Measurements from ENCODE around the gene OSBPL9. TPM values are rescaled to one million over a fixed set of nuclear protein-coding genes. Genes with fewer than 3 reads are reported as not detected.
"Not testable (repeated sequence)": the region's sequence is repeated elsewhere in the genome, so short reads cannot be mapped to it uniquely, and the experiment has no call there.

The OSBPL9 gene
- total RNA-seq, 1 donor from 2014 or later = 83.4 TPM

DNA sequence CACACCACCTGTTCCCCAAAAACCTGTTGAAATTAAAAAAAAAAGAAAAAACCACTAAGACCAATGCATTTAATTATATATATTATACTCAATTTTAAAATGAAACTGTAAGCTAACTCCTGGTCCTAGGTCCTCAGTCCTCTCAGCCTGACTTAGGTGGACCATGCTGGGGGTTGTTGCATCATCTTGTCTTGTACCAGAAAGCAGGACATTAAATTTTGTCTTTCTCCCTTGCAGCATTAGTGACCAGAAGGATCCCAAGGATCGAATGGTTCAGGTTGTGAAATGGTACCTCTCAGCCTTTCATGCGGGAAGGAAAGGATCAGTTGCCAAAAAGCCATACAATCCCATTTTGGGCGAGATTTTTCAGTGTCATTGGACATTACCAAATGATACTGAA is 164.0 kb downstream of the OSBPL9 start:
- DNase-seq (ENCODE audit: low read depth in 2 of 2) = no peak

DNA sequence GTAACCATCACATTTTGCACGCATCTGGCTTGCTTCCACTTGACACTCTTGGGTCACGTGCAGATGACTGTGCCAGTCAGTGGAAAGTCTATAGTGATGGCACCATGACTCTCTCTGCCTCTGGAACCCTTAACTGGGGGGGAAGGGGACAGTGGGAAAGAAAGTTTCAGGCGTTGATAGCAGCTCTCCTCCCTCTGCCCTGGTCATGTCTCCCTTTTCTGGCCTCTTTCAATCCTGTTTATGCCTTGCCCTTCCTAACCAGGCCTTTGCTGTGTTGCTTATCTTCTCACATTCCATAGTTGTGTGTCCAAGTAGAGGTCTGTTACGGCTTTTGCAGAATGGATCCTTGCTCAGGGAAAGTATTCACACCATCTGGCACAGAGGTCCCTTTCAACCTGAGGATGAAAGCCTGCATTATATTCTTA is 168.1 kb downstream of the OSBPL9 start:
- no peak for DNase-seq (ENCODE audit: low read depth in 2 of 2)

DNA sequence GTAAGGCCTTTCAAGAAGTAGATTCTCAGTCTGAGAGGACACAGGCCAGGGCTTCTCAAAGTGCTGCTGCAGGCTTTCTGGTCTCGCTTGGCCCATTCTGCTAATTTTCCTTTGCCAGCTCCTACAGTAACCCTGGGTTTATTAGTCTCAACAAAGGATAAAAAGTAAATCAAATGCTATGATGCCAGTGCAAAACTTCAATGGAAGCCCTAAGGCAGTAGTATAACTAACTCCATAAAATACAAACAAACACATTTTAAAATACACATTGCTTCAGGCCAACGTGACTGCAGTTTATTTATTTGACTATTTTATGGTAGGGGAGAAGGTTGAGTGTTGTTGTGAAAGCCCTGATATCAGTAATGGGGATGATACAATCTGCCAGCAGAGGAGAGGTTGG is 172.0 kb downstream of the OSBPL9 start:
- DNase-seq (ENCODE audit: low read depth in 2 of 2) = no peak

DNA sequence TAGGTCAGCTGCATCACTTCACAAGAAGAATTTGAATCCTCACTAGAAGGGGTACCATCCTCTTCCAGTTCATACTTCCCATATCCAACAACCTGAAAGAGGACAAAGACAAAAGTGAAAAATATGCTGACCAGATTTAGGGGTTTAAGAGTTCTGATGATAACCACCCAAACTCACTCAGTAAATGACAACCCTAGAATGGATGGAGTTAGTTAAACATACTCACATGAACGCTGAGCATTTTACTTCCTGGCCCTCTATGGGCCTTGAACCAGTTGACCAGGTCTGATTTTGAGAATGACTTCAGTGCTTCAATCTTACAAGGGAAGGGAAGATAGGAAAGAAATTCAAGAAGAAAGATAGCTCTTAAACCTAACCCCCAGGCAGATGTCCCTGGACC is 172.4 kb downstream of the OSBPL9 start:
- no peak for DNase-seq (ENCODE audit: low read depth in 2 of 2)

DNA sequence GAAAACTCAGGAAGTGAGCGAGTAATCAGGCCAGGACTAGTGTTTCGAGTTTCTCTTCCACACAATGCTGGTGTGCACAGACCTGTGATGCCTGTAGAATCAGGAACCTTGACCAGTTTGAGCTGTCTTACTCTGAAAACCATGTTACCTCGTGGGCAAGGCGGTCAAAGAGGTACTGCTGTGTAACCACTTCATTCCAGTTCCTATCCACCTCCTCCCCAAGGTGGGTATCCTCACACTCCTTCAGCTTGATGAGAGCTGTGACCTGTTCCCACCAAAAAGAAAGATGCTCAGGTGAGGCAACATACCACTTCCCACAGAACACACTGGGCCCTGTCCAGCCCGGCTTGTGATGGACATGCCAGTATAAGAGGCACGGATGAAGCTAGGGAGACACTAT is 173.5 kb downstream of the OSBPL9 start:
- no peak for DNase-seq (ENCODE audit: low read depth in 2 of 2)

DNA sequence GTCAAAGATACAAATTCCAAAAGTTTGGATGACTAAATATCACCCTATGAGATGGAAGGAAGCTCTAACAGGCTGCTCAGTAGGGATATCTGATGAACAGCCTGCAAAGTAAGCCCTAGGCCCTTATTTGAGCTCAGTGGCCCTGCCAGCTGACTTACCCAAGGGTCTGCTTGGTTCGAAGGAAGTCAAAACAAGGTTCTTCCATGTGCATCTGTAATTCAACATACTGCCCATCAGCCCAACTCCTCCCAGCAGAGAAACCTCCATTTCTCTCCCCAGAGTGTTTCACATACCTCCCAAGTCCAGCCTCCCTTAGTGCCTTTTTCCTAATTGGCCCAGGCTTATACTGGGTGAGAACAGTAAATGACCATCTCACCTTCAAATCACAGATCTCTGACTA is 175.0 kb downstream of the OSBPL9 start:
- no peak for DNase-seq (ENCODE audit: low read depth in 2 of 2)

DNA sequence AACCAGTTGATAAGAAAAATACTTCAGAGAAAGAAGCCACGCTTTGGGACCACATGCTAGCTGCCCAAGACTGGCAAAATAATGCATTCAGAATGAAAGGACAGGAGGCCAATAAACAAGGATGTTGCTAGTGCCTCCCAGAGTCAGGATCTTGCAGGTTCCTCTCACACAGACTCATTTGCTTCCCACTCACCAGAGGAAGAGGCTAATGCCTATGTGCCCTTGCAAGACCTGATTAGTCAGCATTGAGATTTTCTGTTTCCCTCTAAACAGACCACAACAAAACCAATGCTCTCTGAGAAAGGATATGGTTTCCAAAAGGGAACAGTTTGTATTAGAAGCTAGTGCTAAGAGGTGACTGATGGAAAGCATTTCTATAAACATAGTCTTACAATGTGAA is 176.0 kb downstream of the OSBPL9 start:
- peak in 1 of 2 donors; percentile 37 for DNase-seq (ENCODE audit: low read depth in 2 of 2)

DNA sequence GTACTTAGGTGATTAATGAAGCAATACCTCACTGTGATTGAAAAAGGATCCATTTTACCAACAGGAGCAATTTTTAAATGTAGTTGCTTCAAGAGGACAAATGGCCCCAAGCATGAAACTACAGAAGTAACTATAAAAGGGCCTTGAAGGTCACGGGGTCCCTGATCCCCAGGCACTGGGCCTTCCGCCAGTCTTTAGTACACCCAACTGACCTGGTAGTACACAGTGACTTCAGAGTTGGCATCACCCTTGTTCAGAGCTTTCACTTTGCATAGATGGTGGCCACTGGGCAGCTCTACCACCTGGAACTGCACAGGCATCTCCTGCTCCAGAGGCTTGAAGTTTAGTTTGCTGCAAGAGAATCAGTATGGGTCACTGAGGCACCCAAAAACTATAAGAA is 177.4 kb downstream of the OSBPL9 start:
- no peak for DNase-seq (ENCODE audit: low read depth in 2 of 2)

DNA sequence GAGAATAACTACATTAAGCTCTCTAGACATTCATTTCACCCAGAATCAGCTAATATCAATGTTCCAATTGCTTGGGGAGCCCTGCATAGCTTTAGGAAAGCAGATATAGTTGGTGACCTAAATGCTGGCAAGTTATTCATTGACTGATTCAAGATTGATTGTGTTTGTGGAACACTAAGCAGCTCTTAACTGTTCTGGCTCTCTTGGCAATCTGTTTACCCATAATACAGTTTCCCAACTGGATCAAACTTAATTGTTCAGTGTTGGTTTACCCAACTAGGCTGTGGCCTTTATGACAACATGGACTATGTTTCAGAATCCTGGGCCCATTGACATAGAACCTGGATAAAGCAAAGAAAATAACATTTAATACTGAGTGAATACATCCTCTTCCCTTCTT is 178.0 kb downstream of the OSBPL9 start:
- no peak for DNase-seq (ENCODE audit: low read depth in 2 of 2)

DNA sequence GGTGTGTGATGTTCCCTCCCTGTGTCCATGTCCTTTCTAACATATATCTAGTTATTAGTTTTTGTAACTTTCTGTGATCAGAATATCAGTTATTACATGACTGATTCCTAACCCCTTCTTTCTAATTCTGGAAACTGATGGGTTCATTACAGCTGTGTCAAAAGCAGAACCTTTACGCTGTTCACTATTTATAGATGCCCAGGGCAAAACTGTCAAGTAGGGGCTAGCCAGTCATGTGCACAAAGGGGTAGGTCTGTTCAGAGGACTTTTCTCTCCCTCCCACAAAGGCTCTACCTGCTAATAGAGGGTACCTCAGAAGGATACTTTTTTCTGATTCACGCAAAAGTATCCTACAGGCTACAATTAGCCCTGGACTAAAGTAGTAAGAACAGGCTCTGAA is 182.5 kb downstream of the OSBPL9 start:
- no peak for DNase-seq (ENCODE audit: low read depth in 2 of 2)

DNA sequence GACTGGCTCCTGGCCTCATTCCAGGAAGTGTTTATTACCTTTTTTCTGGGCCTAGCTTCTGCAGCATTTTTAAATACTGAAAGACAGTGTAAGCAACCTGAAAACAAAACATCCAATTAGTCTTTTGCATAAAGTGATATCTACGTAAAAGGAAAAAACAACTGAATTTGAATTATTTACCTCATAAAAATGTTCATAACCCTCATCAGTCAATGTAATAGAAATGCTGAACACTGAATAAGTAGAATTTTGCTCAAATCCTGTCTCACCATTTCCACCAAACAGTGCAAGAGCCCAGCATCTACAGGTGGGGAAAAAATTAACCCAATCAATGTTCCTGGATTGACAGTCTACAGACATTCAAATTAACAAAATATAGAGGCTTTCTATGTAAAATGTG is 197.6 kb downstream of the OSBPL9 start:
- no peak for DNase-seq (ENCODE audit: low read depth in 2 of 2)

DNA sequence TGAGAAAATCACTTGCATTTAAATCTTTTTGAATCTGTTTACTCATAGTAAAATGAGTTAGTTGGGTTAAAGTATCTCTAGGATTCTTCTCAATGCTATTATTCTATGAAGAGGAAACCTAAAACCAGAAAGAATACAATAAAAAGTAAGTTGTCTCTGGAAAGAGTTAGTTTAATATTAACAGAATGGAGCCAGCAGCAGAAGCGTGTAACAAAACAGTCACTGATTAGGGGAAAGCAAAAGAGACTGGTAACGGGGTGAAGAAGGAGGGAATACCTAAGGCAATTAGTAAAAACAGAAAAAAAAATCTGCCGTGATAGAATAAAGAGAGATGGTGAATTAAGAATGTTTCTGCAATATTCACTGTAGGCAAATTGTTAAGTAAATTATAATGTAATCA is 201.6 kb downstream of the OSBPL9 start:
- DNase-seq (ENCODE audit: low read depth in 2 of 2) = no peak

DNA sequence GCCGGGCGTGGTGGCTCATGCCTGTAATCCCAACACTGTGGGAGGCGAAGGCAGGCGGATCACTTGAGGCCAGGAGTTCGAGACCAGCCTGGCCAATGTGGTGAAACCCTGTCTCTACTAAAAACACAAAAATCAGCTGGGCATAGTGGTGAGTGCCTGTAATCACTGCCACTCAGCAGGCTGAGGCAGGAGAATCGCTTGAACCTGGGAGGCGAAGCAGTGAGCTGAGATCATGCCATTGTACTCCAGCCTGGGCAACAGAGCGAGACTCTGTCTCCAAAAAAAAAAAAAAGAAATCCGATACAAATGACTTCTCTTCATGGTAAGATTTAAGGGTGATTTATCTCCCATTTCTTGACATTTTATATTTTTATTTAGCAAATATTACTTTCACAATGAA is 202.1 kb downstream of the OSBPL9 start:
- DNase-seq (ENCODE audit: low read depth in 2 of 2) = not testable (repeated sequence)

DNA sequence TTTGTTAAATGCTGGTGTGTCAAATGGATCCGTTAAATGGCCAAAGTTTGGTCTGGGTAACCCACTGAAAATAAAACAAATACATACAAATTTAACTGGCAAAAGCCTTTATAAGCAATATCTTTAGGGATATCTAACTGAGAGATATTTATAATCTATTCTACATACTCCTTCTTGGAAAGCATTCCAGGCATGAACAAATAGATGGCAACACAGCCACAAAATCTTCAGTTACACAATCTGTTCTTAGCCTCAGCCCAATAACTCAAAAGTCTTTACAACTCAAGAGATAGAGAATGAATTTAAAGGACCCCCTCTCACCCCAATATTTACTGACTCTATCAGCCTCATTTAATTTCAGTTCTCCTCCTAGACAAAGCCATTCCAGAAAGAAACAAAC is 202.9 kb downstream of the OSBPL9 start:
- no peak for DNase-seq (ENCODE audit: low read depth in 2 of 2)

DNA sequence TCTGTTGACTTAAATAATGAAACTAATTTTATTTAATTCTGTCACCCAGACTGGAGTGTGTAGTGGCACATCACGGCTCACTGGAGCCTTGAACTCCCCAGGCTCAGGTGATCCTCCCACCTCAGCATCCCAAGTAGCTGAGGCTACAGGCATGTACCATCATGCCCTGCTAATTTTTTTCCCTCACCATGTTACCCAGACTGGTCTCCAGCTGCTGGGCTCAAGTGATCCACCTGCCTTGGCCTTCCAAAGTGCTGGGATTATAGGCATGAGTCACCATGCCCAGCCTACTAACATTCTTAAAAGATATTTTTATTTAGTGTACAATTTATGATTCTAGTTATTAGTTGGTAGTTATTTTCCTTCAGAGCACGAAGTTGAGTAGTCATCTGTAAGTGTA is 212.2 kb downstream of the OSBPL9 start:
- DNase-seq (ENCODE audit: low read depth in 2 of 2) = no peak

DNA sequence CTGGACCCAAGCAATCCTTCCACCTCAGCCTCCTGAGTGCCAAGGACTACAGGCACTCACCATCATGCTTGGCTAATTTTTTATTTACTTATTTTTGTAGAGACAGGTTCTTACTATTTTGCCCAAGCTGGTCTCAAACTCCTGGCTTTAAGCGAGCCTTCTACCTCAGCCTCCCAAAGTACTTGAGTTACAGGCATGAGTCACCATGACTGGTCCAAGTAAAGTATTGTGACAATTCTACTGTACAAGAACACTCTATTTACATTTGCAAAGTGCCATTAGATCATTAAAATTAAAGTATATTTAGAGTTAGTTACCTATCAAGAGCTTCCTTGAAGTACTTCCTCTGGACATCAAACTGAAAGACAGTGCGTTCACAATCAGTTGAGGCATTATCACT is 216.8 kb downstream of the OSBPL9 start:
- DNase-seq (ENCODE audit: low read depth in 2 of 2) = no peak

DNA sequence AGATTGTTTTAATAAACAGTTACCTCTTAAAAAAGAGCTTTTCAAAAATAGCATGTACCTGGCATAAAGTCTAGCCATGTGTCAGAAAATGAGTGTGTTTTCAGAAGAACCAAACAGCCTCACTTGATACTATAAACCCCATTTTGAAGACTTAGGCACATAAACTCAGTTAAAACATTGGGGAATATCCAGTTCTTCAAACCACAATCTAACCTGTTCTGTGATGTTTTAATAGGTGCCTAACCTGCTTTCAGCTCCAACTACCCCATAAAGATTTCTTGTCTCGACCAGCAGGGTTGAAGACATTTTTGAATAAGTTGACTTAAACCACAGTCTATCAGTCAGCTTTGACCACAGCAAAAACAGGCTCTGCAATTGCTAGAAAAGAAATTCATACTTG is 220.4 kb downstream of the OSBPL9 start:
- DNase-seq (ENCODE audit: low read depth in 2 of 2) = no peak

Other genes starting within 250 kb of the OSBPL9 start
- gene EPS15, start 97.8 kb upstream of the OSBPL9 start, total RNA-seq = 69.1 and 87.0 TPM in 2 replicates

Data from dermis microvascular lymphatic vessel endothelial cell (primary cell).